GM19240 (cell line): ENCODE data around the gene RYR1.
"Not testable (repeated sequence)": the region's sequence is repeated elsewhere in the genome, so short reads cannot be mapped to it uniquely, and the experiment has no call there.

Experiments
- DNase-seq: peaks from one replicate; pipeline ENCODE4 v3.0.0; 2011; ENCODE audit warnings: low spot score; ENCODE audit not compliant: insufficient read length

Gene RYR1

GRCh38 chr19:38559428-38560401, 126.2 kb downstream of the RYR1 start:
- peak; percentile 43 for DNase-seq

GRCh38 chr19:38561053-38561606, 127.6 kb downstream of the RYR1 start:
- no peak for DNase-seq

GRCh38 chr19:38561658-38562057, 128.2 kb downstream of the RYR1 start:
- no peak for DNase-seq

GRCh38 chr19:38562096-38562495, 128.6 kb downstream of the RYR1 start:
- DNase-seq: no peak

- DNase-seq: no peak
Measured at GRCh38 chr19:38563475-38563874, 130.0 kb downstream of the RYR1 start.

- no peak for DNase-seq
Measured at GRCh38 chr19:38564981-38565690, 131.6 kb downstream of the RYR1 start.

- no peak for DNase-seq
Measured at GRCh38 chr19:38565691-38566105, 132.2 kb downstream of the RYR1 start.

- DNase-seq: no peak
Measured at GRCh38 chr19:38569368-38569983, 136.0 kb downstream of the RYR1 start.

GRCh38 chr19:38571682-38572081, 138.2 kb downstream of the RYR1 start:
- DNase-seq: no peak

GRCh38 chr19:38577826-38578225, 144.3 kb downstream of the RYR1 start:
- no peak for DNase-seq

- DNase-seq: not testable (repeated sequence)
Measured at GRCh38 chr19:38579304-38579703, 145.8 kb downstream of the RYR1 start.

- no peak for DNase-seq
Measured at GRCh38 chr19:38580080-38580479, 146.6 kb downstream of the RYR1 start.

- DNase-seq: peak; percentile 77
Measured at GRCh38 chr19:38583219-38583984, 149.9 kb downstream of the RYR1 start.

GRCh38 chr19:38583985-38584305, 150.5 kb downstream of the RYR1 start:
- DNase-seq: no peak

- DNase-seq: no peak
Measured at GRCh38 chr19:38587562-38587961, 154.1 kb downstream of the RYR1 start.

GRCh38 chr19:38588041-38588440, 154.6 kb downstream of the RYR1 start:
- DNase-seq: no peak

- no peak for DNase-seq
Measured at GRCh38 chr19:38592940-38593339, 159.4 kb downstream of the RYR1 start.

GRCh38 chr19:38596057-38596981, 162.8 kb downstream of the RYR1 start:
- no peak for DNase-seq

- no peak for DNase-seq
Measured at GRCh38 chr19:38597075-38597474, 163.6 kb downstream of the RYR1 start.

- DNase-seq: no peak
Measured at GRCh38 chr19:38599722-38600121, 166.2 kb downstream of the RYR1 start.
